Measurements from ENCODE around the gene SPATS1.

SPATS1 gene

DNA sequence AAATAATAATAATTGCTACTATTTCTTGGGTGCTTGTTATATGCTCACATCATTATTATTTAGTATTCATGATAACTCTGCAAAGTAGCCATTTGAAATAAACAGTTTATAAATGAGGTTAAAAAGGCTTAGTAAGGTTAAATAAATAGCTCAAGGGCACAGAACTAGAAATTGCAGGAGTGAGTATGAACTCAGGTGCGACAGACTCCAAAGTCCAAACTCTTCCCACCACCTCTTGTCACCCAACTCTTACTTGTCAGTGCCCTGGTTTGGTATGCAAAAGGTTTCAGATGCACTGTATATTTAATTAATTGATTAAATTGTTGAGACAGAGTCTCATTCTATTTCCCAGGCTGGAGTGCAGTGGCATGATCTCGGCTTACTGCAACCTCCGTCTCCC is 24.3 kb downstream of the SPATS1 start:
- peaks cover 0 to 7% (median 0%) of the 10 kb centered on the region in 3 experiments for H3K27me3 ChIP-seq (ENCODE audit: control insufficient read depth in 3 of 3, insufficient read depth in 3 of 3, low read depth in 1 of 3, low read length in 3 of 3)
- no peak overlapping the region for H3K9ac ChIP-seq (ENCODE audit: low read depth, low read length, poor library complexity)
- no peaks in the 10 kb centered on the region for H3K4me1 ChIP-seq (ENCODE audit: control insufficient read depth in 2 of 2, insufficient read depth in 1 of 2, low read depth in 1 of 2, low read length in 2 of 2)
- no peak overlapping the region for H3K4me3 ChIP-seq (ENCODE audit: low read length in 2 of 2)
- no peaks in the 10 kb centered on the region for H3K36me3 ChIP-seq (replicated peaks in 1 of 2; ENCODE audit: control insufficient read depth in 2 of 2, insufficient read depth in 2 of 2, low read length in 2 of 2)
- no peak overlapping the region for H2BK120ac ChIP-seq (ENCODE audit: low read depth, low read length)
- H3K79me1 ChIP-seq (ENCODE audit: low read depth, low read length): no peaks in the 10 kb centered on the region
- no peak overlapping the region for H2BK5ac ChIP-seq (ENCODE audit: low read length)
- WGBS, 2 donors (ENCODE audit: extremely low coverage in 2 of 2, insufficient read length in 2 of 2, insufficient replicate concordance in 1 of 2): no CpG with 5 or more reads among the region's 3 CpGs
- no peak overlapping the region for H3K27ac ChIP-seq (replicated peaks; ENCODE audit: low read length)
- no peak overlapping the region for H3K4ac ChIP-seq (ENCODE audit: low read length)
- H3K18ac ChIP-seq (ENCODE audit: low read length): no peak overlapping the region
- no peak overlapping the region for H2AFZ ChIP-seq (ENCODE audit: low read length)
- no peak overlapping the region for H4K8ac ChIP-seq (ENCODE audit: low read depth, low read length)
- H3K14ac ChIP-seq (ENCODE audit: low read length): no peak overlapping the region
- H2BK15ac ChIP-seq (ENCODE audit: low read length): no peak overlapping the region
- no peak overlapping the region for H2AK5ac ChIP-seq (ENCODE audit: low read depth, low read length)
- no peak overlapping the region for H2BK12ac ChIP-seq (ENCODE audit: low read length)
- no peak overlapping the region for H3K23ac ChIP-seq (ENCODE audit: low read depth, low read length, poor library complexity)
- no peak overlapping the region for H4K91ac ChIP-seq (ENCODE audit: low read depth, low read length, poor library complexity)
- no peaks in the 10 kb centered on the region for H3K9me3 ChIP-seq (replicated peaks in 1 of 2; ENCODE audit: control insufficient read depth in 2 of 2, insufficient read depth in 1 of 2, low read depth in 1 of 2, low read length in 2 of 2)
- H3K4me2 ChIP-seq (ENCODE audit: insufficient read depth, low read length, poor library complexity, severe bottlenecking): no peak overlapping the region
- DNase-seq (ENCODE audit: low spot score): no peak

GRCh38 chr6:44367681-44368080 is 25.2 kb downstream of the SPATS1 start:
- Histone ChIP-seq H2AK5ac (ENCODE audit: low read depth, low read length) (no peak overlapping the region), H3K23ac (ENCODE audit: low read depth, low read length, poor library complexity) (no peak overlapping the region), H3K27me3 (ENCODE audit: control insufficient read depth in 3 of 3, insufficient read depth in 3 of 3, low read depth in 1 of 3, low read length in 3 of 3) (peaks cover 0 to 7% (median 0%) of the 10 kb centered on the region in 3 experiments), H3K79me1 (ENCODE audit: low read depth, low read length) (no peaks in the 10 kb centered on the region), H3K36me3 (replicated peaks in 1 of 2; ENCODE audit: control insufficient read depth in 2 of 2, insufficient read depth in 2 of 2, low read length in 2 of 2) (no peaks in the 10 kb centered on the region), H2BK15ac (ENCODE audit: low read length) (no peak overlapping the region), H3K4me3 (ENCODE audit: low read length in 2 of 2) (no peak overlapping the region), H3K27ac (replicated peaks; ENCODE audit: low read length) (no peak overlapping the region), H4K8ac (ENCODE audit: low read depth, low read length) (no peak overlapping the region), H3K14ac (ENCODE audit: low read length) (no peak overlapping the region), H3K4ac (ENCODE audit: low read length) (no peak overlapping the region), H2BK120ac (ENCODE audit: low read depth, low read length) (no peak overlapping the region), H2BK5ac (ENCODE audit: low read length) (no peak overlapping the region), H3K18ac (ENCODE audit: low read length) (no peak overlapping the region), H2AFZ (ENCODE audit: low read length) (peak overlapping the region; percentile 22), H3K4me1 (ENCODE audit: control insufficient read depth in 2 of 2, insufficient read depth in 1 of 2, low read depth in 1 of 2, low read length in 2 of 2) (no peaks in the 10 kb centered on the region), H3K9me3 (replicated peaks in 1 of 2; ENCODE audit: control insufficient read depth in 2 of 2, insufficient read depth in 1 of 2, low read depth in 1 of 2, low read length in 2 of 2) (no peaks in the 10 kb centered on the region), H4K91ac (ENCODE audit: low read depth, low read length, poor library complexity) (no peak overlapping the region), H2BK12ac (ENCODE audit: low read length) (no peak overlapping the region), H3K9ac (ENCODE audit: low read depth, low read length, poor library complexity) (no peak overlapping the region), H3K4me2 (ENCODE audit: insufficient read depth, low read length, poor library complexity, severe bottlenecking) (no peak overlapping the region)
- WGBS, 2 donors (ENCODE audit: extremely low coverage in 2 of 2, insufficient read length in 2 of 2, insufficient replicate concordance in 1 of 2): no CpG with 5 or more reads among the region's 2 CpGs
- DNase-seq (ENCODE audit: low spot score): no peak

DNA sequence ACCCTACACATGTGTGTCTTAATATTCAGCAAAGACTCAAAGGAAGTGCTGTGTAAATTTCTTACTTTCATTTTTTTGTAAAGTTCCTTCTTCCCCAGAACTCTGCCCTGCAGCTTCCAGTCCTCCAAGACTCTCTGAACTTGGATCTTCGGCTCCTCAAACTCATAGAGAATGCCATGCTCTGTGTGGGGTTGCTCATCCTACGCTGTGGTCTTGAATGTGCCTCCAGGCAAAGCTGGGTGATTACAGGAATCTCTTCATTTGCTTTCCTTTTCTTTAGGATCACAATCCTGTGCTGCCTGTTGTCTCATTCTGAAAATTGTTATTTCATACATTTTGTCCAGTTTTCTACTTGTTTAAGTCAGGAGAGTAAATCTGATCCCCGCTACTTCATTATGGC is 30.6 kb downstream of the SPATS1 start:
- Histone ChIP-seq H3K4me1 (ENCODE audit: control insufficient read depth in 2 of 2, insufficient read depth in 1 of 2, low read depth in 1 of 2, low read length in 2 of 2) (no peaks in the 10 kb centered on the region), H3K9me3 (replicated peaks in 1 of 2; ENCODE audit: control insufficient read depth in 2 of 2, insufficient read depth in 1 of 2, low read depth in 1 of 2, low read length in 2 of 2) (no peaks in the 10 kb centered on the region), H2BK15ac (ENCODE audit: low read length) (no peak overlapping the region), H3K36me3 (replicated peaks in 1 of 2; ENCODE audit: control insufficient read depth in 2 of 2, insufficient read depth in 2 of 2, low read length in 2 of 2) (no peaks in the 10 kb centered on the region), H2BK12ac (ENCODE audit: low read length) (no peak overlapping the region), H3K14ac (ENCODE audit: low read length) (no peak overlapping the region), H4K91ac (ENCODE audit: low read depth, low read length, poor library complexity) (no peak overlapping the region), H3K4me2 (ENCODE audit: insufficient read depth, low read length, poor library complexity, severe bottlenecking) (no peak overlapping the region), H3K4ac (ENCODE audit: low read length) (no peak overlapping the region), H3K27ac (replicated peaks; ENCODE audit: low read length) (no peak overlapping the region), H2AK5ac (ENCODE audit: low read depth, low read length) (no peak overlapping the region), H3K79me1 (ENCODE audit: low read depth, low read length) (no peaks in the 10 kb centered on the region), H2BK5ac (ENCODE audit: low read length) (no peak overlapping the region), H2BK120ac (ENCODE audit: low read depth, low read length) (no peak overlapping the region), H3K4me3 (ENCODE audit: low read length in 2 of 2) (no peak overlapping the region), H2AFZ (ENCODE audit: low read length) (peak overlapping the region; percentile 15), H3K9ac (ENCODE audit: low read depth, low read length, poor library complexity) (no peak overlapping the region), H3K27me3 (ENCODE audit: control insufficient read depth in 3 of 3, insufficient read depth in 3 of 3, low read depth in 1 of 3, low read length in 3 of 3) (peaks cover 0 to 3% (median 0%) of the 10 kb centered on the region in 3 experiments), H3K23ac (ENCODE audit: low read depth, low read length, poor library complexity) (no peak overlapping the region), H3K18ac (ENCODE audit: low read length) (no peak overlapping the region), H4K8ac (ENCODE audit: low read depth, low read length) (no peak overlapping the region)
- no peak for DNase-seq (ENCODE audit: low spot score)
- no CpG with 5 or more reads among the region's 3 CpGs for WGBS, 2 donors (ENCODE audit: extremely low coverage in 2 of 2, insufficient read length in 2 of 2, insufficient replicate concordance in 1 of 2)

- Histone ChIP-seq H2BK120ac (ENCODE audit: low read depth, low read length) (no peak overlapping the region), H3K4ac (ENCODE audit: low read length) (no peak overlapping the region), H3K18ac (ENCODE audit: low read length) (no peak overlapping the region), H3K4me1 (ENCODE audit: control insufficient read depth in 2 of 2, insufficient read depth in 1 of 2, low read depth in 1 of 2, low read length in 2 of 2) (no peaks in the 10 kb centered on the region), H2AK5ac (ENCODE audit: low read depth, low read length) (no peak overlapping the region), H3K14ac (ENCODE audit: low read length) (no peak overlapping the region), H3K27me3 (ENCODE audit: control insufficient read depth in 3 of 3, insufficient read depth in 3 of 3, low read depth in 1 of 3, low read length in 3 of 3) (peaks cover 0 to 3% (median 0%) of the 10 kb centered on the region in 3 experiments), H2BK12ac (ENCODE audit: low read length) (no peak overlapping the region), H3K79me1 (ENCODE audit: low read depth, low read length) (no peaks in the 10 kb centered on the region), H3K4me2 (ENCODE audit: insufficient read depth, low read length, poor library complexity, severe bottlenecking) (no peak overlapping the region), H3K4me3 (ENCODE audit: low read length in 2 of 2) (no peak overlapping the region), H3K9me3 (replicated peaks in 1 of 2; ENCODE audit: control insufficient read depth in 2 of 2, insufficient read depth in 1 of 2, low read depth in 1 of 2, low read length in 2 of 2) (no peaks in the 10 kb centered on the region), H3K23ac (ENCODE audit: low read depth, low read length, poor library complexity) (no peak overlapping the region), H2BK5ac (ENCODE audit: low read length) (no peak overlapping the region), H4K91ac (ENCODE audit: low read depth, low read length, poor library complexity) (no peak overlapping the region), H2AFZ (ENCODE audit: low read length) (no peak overlapping the region), H3K9ac (ENCODE audit: low read depth, low read length, poor library complexity) (no peak overlapping the region), H2BK15ac (ENCODE audit: low read length) (no peak overlapping the region), H3K27ac (replicated peaks; ENCODE audit: low read length) (no peak overlapping the region), H3K36me3 (replicated peaks in 1 of 2; ENCODE audit: control insufficient read depth in 2 of 2, insufficient read depth in 2 of 2, low read length in 2 of 2) (no peaks in the 10 kb centered on the region), H4K8ac (ENCODE audit: low read depth, low read length) (no peak overlapping the region)
- no CpG with 5 or more reads among the region's 2 CpGs for WGBS, 2 donors (ENCODE audit: extremely low coverage in 2 of 2, insufficient read length in 2 of 2, insufficient replicate concordance in 1 of 2)
- no peak for DNase-seq (ENCODE audit: low spot score)
Observed at GRCh38 chr6:44373787-44374186, 31.3 kb downstream of the SPATS1 start.
